Natural killer cell (primary cell): Measurements from ENCODE around the gene ISM1. TPM values are rescaled to one million over a fixed set of nuclear protein-coding genes. Genes with fewer than 3 reads are reported as not detected.

ENCODE experiments used
- ATAC-seq, 3 donors: fragments of 150-1000 bp in 2 of 3; fragments of 200-7000 bp in 1 of 3; cut with Tn5 transposase; 1 replicate in 1 of 3; 2 replicates in 2 of 3; pipeline ENCODE4 v1.10.0; 2021; ENCODE audit warnings: mild to moderate bottlenecking in 2 of 3, moderate library complexity in 2 of 3
- DNase-seq, 2 donors: peaks; one replicate each; pipeline versions ENCODE4 v3.0.0 to v3.0.0-alpha.2; 2013 to 2021; ENCODE audit warnings: mixed read lengths in 1 of 2
- H3K27ac ChIP-seq: one replicate; pipeline ENCODE4 v1.5.1; 2013; ENCODE audit warnings: mild to moderate bottlenecking, low read length
- H3K27me3 ChIP-seq: one replicate; pipeline ENCODE4 v1.6.1; 2013; ENCODE audit warnings: low read length; ENCODE audit not compliant: control insufficient read depth, insufficient read depth
- H3K36me3 ChIP-seq: one replicate; pipeline ENCODE4 v1.6.1; 2013; ENCODE audit warnings: low read length; ENCODE audit not compliant: control insufficient read depth, insufficient read depth
- H3K4me1 ChIP-seq: one replicate; pipeline ENCODE4 v1.6.1; 2013; ENCODE audit warnings: low read length; ENCODE audit not compliant: control insufficient read depth, insufficient read depth
- H3K4me3 ChIP-seq: one replicate; pipeline ENCODE4 v1.5.1; 2013; ENCODE audit warnings: low read length
- H3K9me3 ChIP-seq: one replicate; pipeline ENCODE4 v1.6.1; 2013; ENCODE audit warnings: low read length; ENCODE audit not compliant: control insufficient read depth, insufficient read depth
- H3K27ac Mint-ChIP-seq, 2 donors: one replicate each; pipeline ENCODE4 v1.8.0; 2022; ENCODE audit warnings: mild to moderate bottlenecking in 2 of 2, mixed read lengths in 2 of 2, moderate library complexity in 1 of 2
- H3K27me3 Mint-ChIP-seq, 2 donors: one replicate each; pipeline ENCODE4 v1.8.0; 2022; ENCODE audit warnings: low read depth in 2 of 2, mixed read lengths in 2 of 2
- H3K36me3 Mint-ChIP-seq: one replicate; pipeline ENCODE4 v1.8.0; 2022; ENCODE audit warnings: mixed read lengths
- H3K4me1 Mint-ChIP-seq, 2 donors: one replicate each; pipeline ENCODE4 v1.8.0; 2022; ENCODE audit warnings: mixed read lengths in 2 of 2
- H3K4me3 Mint-ChIP-seq: one replicate; pipeline ENCODE4 v1.8.0; 2022; ENCODE audit warnings: mild to moderate bottlenecking, moderate library complexity, mixed read lengths
- H3K9me3 Mint-ChIP-seq, 2 donors: one replicate each; pipeline ENCODE4 v1.8.0; 2022; ENCODE audit warnings: mixed read lengths in 2 of 2
- CTCF ChIP-seq: fragments of 200-600 bp; IDR thresholded peaks from one replicate; pipeline ENCODE4 v1.8.0; 2022; ENCODE audit warnings: antibody characterized with exemption
- WGBS: methylation state at CpG from one replicate; pipeline ENCODE4 v1.1.7; 2013; ENCODE audit warnings: missing lambda C conversion rate; ENCODE audit not compliant: insufficient coverage; 5-methylcytosine and 5-hydroxymethylcytosine counted together
- intact Hi-C: fragments of 100-400 bp; cut with micrococcal nuclease; formaldehyde crosslinking; loops from one replicate; pipeline ENCODE4 v1.14.2; 2022
- total RNA-seq, 4 donors: library from RNA; stranded (reverse); fragments of 120-200 nt in 1 of 4; gene quantifications; one replicate each; pipeline versions ENCODE4 v1.2.3 to v1.2.4, GENCODE V29; 2013 to 2022

Gene ISM1
- total RNA-seq, 3 donors from 2014 or later (not counting 1 experiment from before 2014, with no cell fraction given): 0.13 TPM; not detected in 2

GRCh38 chr20:13187899-13188298, 33.2 kb upstream of the ISM1 start:
- intact Hi-C loops: no loop called here
- Mint-ChIP-seq H3K4me1 (no peaks in the 10 kb centered on the region), H3K4me3 (no peak overlapping the region), H3K9me3 (peaks cover 4 to 11% of the 10 kb centered on the region in 2 donors), H3K36me3 (peaks cover 9% of the 10 kb centered on the region), H3K27me3 (peaks cover 0 to 16% of the 10 kb centered on the region in 2 donors), H3K27ac (no peak overlapping the region)
- H3K9me3 ChIP-seq: no peaks in the 10 kb centered on the region
- no peaks in the 10 kb centered on the region for H3K36me3 ChIP-seq
- 0% methylated on average over 1 of the region's 2 CpGs for WGBS
- H3K27ac ChIP-seq: no peak overlapping the region
- no peaks in the 10 kb centered on the region for H3K4me1 ChIP-seq
- no peaks in the 10 kb centered on the region for H3K27me3 ChIP-seq
- no peak for ATAC-seq
- TF ChIP-seq CTCF: no peak
- H3K4me3 ChIP-seq: no peak overlapping the region
- no peak for DNase-seq

- 96% methylated on average over 2 of the region's 2 CpGs for WGBS
- no peak for ATAC-seq
- peaks cover 0 to 5% of the 10 kb centered on the region in 2 donors for H3K9me3 Mint-ChIP-seq
- no peak overlapping the region for H3K27ac Mint-ChIP-seq
- no peaks in the 10 kb centered on the region for H3K36me3 ChIP-seq
- no peaks in the 10 kb centered on the region for H3K9me3 ChIP-seq
- no peaks in the 10 kb centered on the region for H3K4me1 ChIP-seq
- H3K4me3 ChIP-seq: no peak overlapping the region
- no peaks in the 10 kb centered on the region for H3K36me3 Mint-ChIP-seq
- no peak for TF ChIP-seq CTCF
- H3K27me3 Mint-ChIP-seq: peaks cover 9 to 23% of the 10 kb centered on the region in 2 donors
- intact Hi-C loops: no loop called here
- DNase-seq: no peak
- no peak overlapping the region for H3K4me3 Mint-ChIP-seq
- H3K27me3 ChIP-seq: no peaks in the 10 kb centered on the region
- H3K27ac ChIP-seq: no peak overlapping the region
- H3K4me1 Mint-ChIP-seq: peaks cover 0 to 4% of the 10 kb centered on the region in 2 donors
Observed at GRCh38 chr20:13199279-13199678, 21.8 kb upstream of the ISM1 start.

DNA sequence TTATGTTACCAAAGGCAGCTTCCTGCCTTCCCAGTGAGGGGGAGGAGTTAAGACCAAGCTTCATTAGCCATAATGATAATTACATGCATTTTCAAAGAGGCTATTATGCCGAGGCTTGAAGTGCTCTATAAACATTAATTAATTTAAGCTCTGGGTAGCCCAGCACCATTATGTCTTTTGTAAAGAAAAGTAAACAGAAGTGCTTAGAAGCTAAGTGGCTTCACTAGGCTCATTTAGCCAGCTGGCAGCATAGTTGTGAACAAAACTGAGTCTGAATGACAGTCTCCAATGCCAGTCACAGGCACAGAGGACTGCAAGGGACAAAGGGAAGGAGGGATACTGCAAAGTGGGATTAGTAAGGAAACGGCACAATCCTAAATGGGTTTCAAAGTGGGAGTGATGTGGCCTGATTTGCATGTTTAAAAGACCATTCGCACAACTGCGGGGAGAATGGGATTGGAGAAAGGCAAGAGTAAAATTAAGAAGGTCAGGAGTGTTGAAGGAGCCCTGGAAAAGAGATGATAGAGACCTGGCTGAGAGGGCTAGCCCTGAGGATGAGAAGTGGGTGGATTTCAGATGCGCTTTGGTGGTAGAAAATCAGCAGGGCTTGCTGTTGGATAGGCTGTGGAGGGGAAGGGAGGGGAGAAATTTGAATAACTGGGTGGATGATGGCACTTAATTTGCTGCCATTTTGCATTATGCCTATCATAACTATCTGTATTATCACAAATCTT, 20.1 kb upstream of the ISM1 start:
- Mint-ChIP-seq H3K36me3 (no peaks in the 10 kb centered on the region), H3K27ac (no peak overlapping the region), H3K4me1 (peaks cover 0 to 4% of the 10 kb centered on the region in 2 donors), H3K4me3 (no peak overlapping the region), H3K9me3 (peaks cover 0 to 5% of the 10 kb centered on the region in 2 donors), H3K27me3 (peaks cover 13 to 23% of the 10 kb centered on the region in 2 donors)
- DNase-seq (no peak), ATAC-seq (no peak)
- intact Hi-C loops: no loop called here
- no peak for TF ChIP-seq CTCF
- WGBS: 93% methylated on average over 4 of the region's 5 CpGs
- Histone ChIP-seq H3K4me3 (no peak overlapping the region), H3K27ac (no peak overlapping the region), H3K27me3 (no peaks in the 10 kb centered on the region), H3K4me1 (no peaks in the 10 kb centered on the region), H3K9me3 (no peaks in the 10 kb centered on the region), H3K36me3 (no peaks in the 10 kb centered on the region)

DNA sequence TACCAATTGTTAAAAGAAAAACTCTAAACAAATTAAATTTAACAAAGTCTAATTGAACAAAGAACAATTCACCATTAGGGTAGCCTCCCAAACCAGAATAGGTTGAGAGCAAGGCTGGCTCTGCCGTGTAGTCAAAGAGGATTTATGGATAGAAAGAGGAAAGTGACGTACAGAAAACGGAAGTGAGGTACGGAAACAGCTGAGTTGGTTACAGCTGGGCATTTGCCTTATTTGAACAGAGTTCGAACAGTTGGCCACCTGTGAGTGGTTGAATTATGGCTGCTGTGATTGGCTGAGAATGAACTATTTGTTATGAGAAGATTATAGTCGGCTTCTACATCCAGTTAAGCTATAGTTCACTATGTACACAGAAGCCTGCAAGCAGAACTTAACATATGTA, 18.5 kb upstream of the ISM1 start:
- intact Hi-C loops: no loop called here
- Mint-ChIP-seq H3K9me3 (peaks cover 0 to 5% of the 10 kb centered on the region in 2 donors), H3K27me3 (peaks cover 13 to 23% of the 10 kb centered on the region in 2 donors), H3K27ac (no peak overlapping the region), H3K4me1 (peaks cover 0 to 4% of the 10 kb centered on the region in 2 donors), H3K36me3 (no peaks in the 10 kb centered on the region), H3K4me3 (no peak overlapping the region)
- H3K4me3 ChIP-seq: no peak overlapping the region
- H3K27ac ChIP-seq: no peak overlapping the region
- no peaks in the 10 kb centered on the region for H3K9me3 ChIP-seq
- no peaks in the 10 kb centered on the region for H3K4me1 ChIP-seq
- ATAC-seq (no peak), DNase-seq (no peak)
- no peaks in the 10 kb centered on the region for H3K27me3 ChIP-seq
- no peak for TF ChIP-seq CTCF
- 45% methylated on average over 5 of the region's 6 CpGs for WGBS
- H3K36me3 ChIP-seq: no peaks in the 10 kb centered on the region
